ENCODE measurements around the gene GPRIN2.
A peak's percentile ranks its signal among the peaks of the same experiment; 100 is the strongest.

GPRIN2 gene

DNA sequence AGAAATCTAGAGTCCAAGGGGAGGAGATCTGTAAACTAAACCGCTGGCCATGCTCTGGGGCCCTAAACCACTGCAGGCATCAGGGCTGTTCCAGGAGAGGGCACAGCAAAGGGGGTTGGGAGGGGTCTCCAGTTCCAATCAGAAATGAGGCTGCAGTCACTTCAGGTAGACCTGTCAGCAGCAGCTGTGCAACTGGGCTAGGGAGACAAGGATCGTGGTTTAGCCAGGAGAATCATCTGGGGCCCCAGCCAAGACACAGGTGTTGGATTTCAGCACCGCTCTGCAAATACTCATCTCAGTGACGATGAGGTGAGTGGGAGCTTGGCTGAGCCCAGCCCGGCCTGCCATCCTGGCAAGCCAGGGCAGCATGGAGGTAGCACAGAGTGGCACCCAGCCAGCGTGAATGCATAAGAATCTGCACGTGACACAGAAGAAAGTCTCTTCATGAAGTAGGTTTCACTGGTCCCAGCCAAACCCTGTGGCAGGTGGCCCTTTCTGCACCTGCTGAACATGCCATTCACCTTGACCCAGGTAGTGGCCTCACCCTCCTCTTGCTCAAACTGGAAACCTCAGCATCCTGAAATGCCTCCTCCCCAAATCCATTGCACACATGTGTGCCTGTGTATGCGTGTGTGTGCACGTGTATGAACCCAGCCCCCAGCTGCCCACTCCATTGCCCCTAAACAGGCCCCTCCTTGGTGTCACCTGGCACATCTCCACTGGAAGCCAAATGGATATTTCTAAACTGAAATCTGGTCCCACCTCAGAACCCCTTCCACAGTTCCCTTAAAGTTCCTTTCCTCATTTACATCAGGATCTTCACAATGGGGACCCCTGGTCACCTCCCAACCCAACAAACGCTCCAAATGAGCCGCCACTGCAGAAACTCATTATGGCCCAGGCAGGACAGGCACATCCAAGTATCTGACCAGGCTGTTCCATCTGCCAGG is 9.6 kb downstream of the GPRIN2 start:
- H3K27ac ChIP-seq = no peak overlapping the region
- TF ChIP-seq ZFX (IDR thresholded peaks at IDR 0.05) = no peak
- TF ChIP-seq, protein P1, sequence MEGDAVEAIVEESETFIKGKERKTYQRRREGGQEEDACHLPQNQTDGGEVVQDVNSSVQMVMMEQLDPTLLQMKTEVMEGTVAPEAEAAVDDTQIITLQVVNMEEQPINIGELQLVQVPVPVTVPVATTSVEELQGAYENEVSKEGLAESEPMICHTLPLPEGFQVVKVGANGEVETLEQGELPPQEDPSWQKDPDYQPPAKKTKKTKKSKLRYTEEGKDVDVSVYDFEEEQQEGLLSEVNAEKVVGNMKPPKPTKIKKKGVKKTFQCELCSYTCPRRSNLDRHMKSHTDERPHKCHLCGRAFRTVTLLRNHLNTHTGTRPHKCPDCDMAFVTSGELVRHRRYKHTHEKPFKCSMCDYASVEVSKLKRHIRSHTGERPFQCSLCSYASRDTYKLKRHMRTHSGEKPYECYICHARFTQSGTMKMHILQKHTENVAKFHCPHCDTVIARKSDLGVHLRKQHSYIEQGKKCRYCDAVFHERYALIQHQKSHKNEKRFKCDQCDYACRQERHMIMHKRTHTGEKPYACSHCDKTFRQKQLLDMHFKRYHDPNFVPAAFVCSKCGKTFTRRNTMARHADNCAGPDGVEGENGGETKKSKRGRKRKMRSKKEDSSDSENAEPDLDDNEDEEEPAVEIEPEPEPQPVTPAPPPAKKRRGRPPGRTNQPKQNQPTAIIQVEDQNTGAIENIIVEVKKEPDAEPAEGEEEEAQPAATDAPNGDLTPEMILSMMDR (conservative IDR thresholded peaks at IDR 0.05) = no peak

- TF ChIP-seq, protein P1 (conservative IDR thresholded peaks at IDR 0.05) = no peak
- TF ChIP-seq ZFX (IDR thresholded peaks at IDR 0.05) = no peak
- no peak overlapping the region; the same call in 1 of the 2 replicates for H3K27ac ChIP-seq
Observed at GRCh38 chr10:46545861-46546590, 10.4 kb downstream of the GPRIN2 start.

DNA sequence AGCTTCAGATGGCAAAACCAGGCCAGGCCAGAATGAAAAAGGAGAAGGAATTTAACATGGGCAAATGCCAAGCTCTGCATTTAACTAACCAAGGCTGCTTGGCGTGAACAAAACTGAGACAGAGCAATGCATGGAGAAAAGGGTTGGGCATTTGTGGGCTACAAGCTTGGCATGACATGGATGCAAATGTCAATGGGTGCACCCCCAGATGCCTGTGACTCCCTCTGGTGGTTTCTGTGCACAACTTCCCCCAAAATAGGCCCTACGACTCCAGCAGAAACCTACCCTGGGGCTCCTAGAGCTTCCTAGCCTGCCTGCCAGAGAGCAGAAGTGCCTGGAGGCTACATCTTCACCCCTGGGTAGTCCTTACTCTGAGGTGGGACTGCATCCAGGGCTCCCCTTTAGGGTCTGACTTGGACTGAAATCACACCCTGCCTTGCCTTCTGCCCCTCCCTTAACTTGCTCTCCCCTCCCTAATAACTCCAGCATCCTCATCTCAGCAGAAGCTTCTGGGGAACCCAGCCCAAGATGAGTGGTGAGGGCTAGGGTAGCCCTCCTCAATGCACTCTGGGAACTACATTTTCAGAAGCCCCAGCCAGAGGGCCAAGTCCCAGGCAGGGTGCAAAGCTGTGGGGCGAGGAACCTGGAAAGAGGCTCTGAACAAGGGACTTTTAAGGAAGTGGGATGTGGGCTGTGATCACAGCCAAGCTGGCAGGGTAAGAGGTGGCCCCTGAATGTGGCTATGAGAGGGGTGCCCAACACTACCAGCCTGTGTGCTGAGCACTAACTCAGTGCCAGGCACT is 11.3 kb downstream of the GPRIN2 start:
- no peak for TF ChIP-seq ZFX (IDR thresholded peaks at IDR 0.05)
- TF ChIP-seq, protein P1 (conservative IDR thresholded peaks at IDR 0.05) = no peak
- peak overlapping the region; percentile 14 for H3K27ac ChIP-seq

DNA sequence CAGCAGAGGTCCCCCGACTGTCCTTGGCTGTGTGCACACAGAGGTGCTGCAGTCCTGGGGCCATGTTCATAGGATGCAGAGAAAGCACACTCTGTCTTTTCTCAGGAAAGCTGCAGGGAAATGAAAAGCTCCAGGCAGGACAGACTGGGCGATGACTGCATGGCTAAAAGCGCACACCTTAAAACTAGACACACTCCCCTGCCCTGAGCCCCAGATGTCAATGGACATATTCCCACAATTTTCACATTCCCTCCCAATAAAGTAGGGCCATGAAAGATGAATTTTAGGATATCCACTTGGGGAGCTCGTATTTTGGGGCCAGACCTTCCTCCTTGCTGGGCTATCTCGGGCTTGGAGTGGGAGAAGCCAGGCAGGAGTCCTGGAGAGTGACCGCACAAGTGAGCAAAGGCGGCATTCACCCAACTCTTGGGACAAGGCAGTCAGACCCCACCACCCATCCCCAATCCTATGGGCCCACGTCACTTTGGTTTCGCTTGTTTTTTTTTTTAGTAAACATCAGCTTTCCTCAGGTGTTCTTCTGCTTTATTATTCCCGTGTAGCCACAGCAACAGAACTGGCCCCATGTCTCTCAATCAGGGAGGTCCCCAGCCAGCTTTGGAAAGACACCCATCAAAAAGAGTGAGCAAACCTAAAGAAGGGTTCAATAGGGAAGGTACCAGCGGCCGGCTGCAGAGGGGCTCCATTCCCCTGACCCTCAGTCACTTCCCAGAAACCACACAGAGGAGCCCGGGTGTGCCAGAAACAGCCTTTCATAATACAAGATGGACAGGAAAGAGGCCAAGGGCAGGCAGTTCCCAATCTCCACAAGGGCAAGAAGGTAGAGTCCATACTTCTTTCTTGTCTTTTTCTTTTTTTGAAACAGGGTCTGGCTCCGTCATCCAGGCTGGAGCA is 12.7 kb downstream of the GPRIN2 start:
- peak overlapping the region; percentile 14 for H3K27ac ChIP-seq

DNA sequence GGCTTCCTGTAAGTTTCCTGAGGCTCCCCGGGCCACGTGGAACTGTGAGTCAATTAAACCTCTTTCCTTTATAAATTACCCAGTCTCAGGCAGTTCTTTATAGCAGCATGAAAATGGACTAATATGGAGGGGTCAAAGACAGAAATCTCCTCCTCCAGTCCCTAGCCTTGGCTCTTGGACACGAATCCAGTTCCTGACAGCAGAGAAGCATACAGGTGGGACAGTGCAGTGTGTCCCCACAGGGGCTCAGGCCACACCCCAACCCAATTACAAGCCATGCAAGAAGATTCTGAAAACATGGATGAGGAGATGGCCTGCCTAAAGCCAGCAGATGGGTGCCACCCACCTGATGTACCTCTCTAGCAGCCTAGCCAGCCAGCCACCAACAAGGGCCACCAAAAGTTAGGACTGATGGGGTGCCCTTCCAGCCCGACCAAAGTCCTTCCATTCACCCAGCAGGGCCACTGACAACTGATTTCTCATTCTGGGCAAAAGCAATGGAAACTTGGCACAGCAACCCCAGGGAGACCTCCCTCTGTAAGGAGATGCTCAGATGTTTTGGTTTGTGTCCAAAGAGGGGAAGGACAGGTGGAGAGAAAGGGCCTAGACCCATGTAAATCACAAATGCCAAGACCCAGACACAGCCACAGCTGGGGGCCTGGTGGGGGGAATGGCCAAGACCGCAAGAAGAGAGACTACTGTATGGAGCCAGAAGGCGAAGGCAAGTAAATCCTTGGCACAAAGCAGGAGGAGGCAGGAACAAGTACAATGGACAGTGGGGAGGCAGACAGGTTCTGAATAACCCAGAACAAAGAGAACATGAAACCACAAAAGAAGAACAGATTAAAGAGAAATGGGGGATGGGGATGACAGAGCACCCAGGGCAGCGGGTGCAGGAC is 13.6 kb downstream of the GPRIN2 start:
- H3K27ac ChIP-seq = no peak overlapping the region
- no peak for TF ChIP-seq ZFX (IDR thresholded peaks at IDR 0.05)
- TF ChIP-seq, protein P1 (conservative IDR thresholded peaks at IDR 0.05) = no peak

More for the DNA sequence above, 12.7 kb downstream of the GPRIN2 start:
- TF ChIP-seq, protein P1 (conservative IDR thresholded peaks at IDR 0.05) = no peak
- no peak for TF ChIP-seq ZFX (IDR thresholded peaks at IDR 0.05)

All from C4-2B (cell line).